HCT116 (cell line): ENCODE measurements around the gene EHMT1. TPM values are rescaled to one million over a fixed set of nuclear protein-coding genes. Genes with fewer than 3 reads are reported as not detected.

Experiments used
- ATAC-seq: fragments of 200-7000 bp; cut with Tn5 transposase; 2 replicates; pipeline ENCODE4 v1.9.1; 2020; ENCODE audit warnings: mild to moderate bottlenecking, moderate library complexity
- BruUV-seq: library from RNA; stranded (reverse); fragments of 400-500 nt; replicated peaks from 2 replicates; lab custom pipeline; 2021; lab: Mats Ljungman, UMichigan
- CTCF ChIA-PET: fragments of 300-600 bp; sonication (Branson Sonifier 250); formaldehyde crosslinking; loops from one replicate; lab custom pipeline; 2021; ENCODE audit warnings: antibody characterized with exemption; lab: Charles Lee
- POLR2A ChIA-PET: fragments of 300-600, 350-600 bp; sonication (Branson Sonifier 250); formaldehyde crosslinking; loops from one replicate; lab custom pipeline; 2021; ENCODE audit warnings: antibody characterized with exemption; lab: Charles Lee
- RAD21 ChIA-PET, 2 experiments: fragments of 300-600 bp; sonication (Branson Sonifier 250); formaldehyde crosslinking; loops; one replicate each; lab custom pipeline; 2023; ENCODE audit warnings: low total read pairs in 2 of 2; ENCODE audit not compliant: uncharacterized antibody in 2 of 2, unreplicated experiment in 2 of 2, low non-redundant PET in 1 of 2; lab: Charles Lee
- DNase-seq: peaks from one replicate; pipeline ENCODE4 v3.0.0-alpha.2; 2010; ENCODE audit warnings: low read depth, low spot score
- H2AFZ ChIP-seq: fragments of 200-600 bp; shearing (Covaris generic), sonication (generic); 2 replicates; pipeline ENCODE4 v1.6.1; 2017; ENCODE audit warnings: low read depth, mixed run types, mixed read lengths, antibody characterized with exemption, low read length; ENCODE audit not compliant: poor library complexity, severe bottlenecking
- H3K27ac ChIP-seq: 2 replicates; pipeline ENCODE4 v1.5.1; 2012; ENCODE audit warnings: low read depth, low read length
- H3K27me3 ChIP-seq: fragments of 200-600 bp; sonication (generic); 2 replicates; pipeline ENCODE4 v1.6.1; 2016; ENCODE audit warnings: mixed run types, low read length, mixed read lengths; ENCODE audit not compliant: insufficient read depth
- H3K36me3 ChIP-seq, 2 experiments: fragments of 200-500 bp in 1 of 2; fragments of 200-600 bp in 1 of 2; sonication (Bioruptor generic) in 1 of 2; sonication (generic) in 1 of 2; 2 replicates each; pipeline versions ENCODE4 v1.5.1 to v1.6.1; 2014 to 2016; ENCODE audit warnings: low read length in 2 of 2, inconsistent platforms in 1 of 2, mixed read lengths in 1 of 2, mixed run types in 1 of 2; ENCODE audit not compliant: insufficient read depth in 2 of 2, control insufficient read depth in 1 of 2
- H3K4me1 ChIP-seq, 2 experiments: fragments of 200-600 bp in 1 of 2; sonication (generic) in 1 of 2; 2 replicates each; pipeline versions ENCODE4 v1.5.1 to v1.6.1; 2012 to 2017; ENCODE audit warnings: low read length in 2 of 2, inconsistent platforms in 1 of 2, mild to moderate bottlenecking in 1 of 2, mixed read lengths in 1 of 2, mixed run types in 1 of 2, moderate library complexity in 1 of 2; ENCODE audit not compliant: insufficient read depth in 2 of 2, control insufficient read depth in 1 of 2
- H3K4me2 ChIP-seq: fragments of 200-600 bp; sonication (generic); 2 replicates; pipeline ENCODE4 v1.6.1; 2017; ENCODE audit warnings: mixed run types, low read length, mixed read lengths
- H3K4me3 ChIP-seq, 2 experiments: fragments of 200-600 bp in 1 of 2; sonication (generic) in 1 of 2; replicated peaks in 1 of 2; 2 replicates each; pipeline ENCODE4 v1.5.1; 2011 to 2016; ENCODE audit warnings: low read length in 2 of 2, control low read depth in 1 of 2, low read depth in 1 of 2, mild to moderate bottlenecking in 1 of 2, mixed read lengths in 1 of 2, mixed run types in 1 of 2
- H3K79me2 ChIP-seq: fragments of 200-600 bp; sonication (generic); 2 replicates; pipeline ENCODE4 v1.6.1; 2017; ENCODE audit warnings: mild to moderate bottlenecking, mixed run types, low read length, moderate library complexity, mixed read lengths; ENCODE audit not compliant: insufficient read depth
- H3K9ac ChIP-seq: fragments of 200-600 bp; sonication (generic); 2 replicates; pipeline ENCODE4 v1.6.1; 2016; ENCODE audit warnings: low read length, mixed read lengths
- H3K9me2 ChIP-seq: fragments of 200-600 bp; sonication (generic), shearing (Covaris generic); 2 replicates; pipeline ENCODE4 v1.6.1; 2017; ENCODE audit warnings: mixed run types, mild to moderate bottlenecking, moderate library complexity; ENCODE audit not compliant: insufficient read depth
- H3K9me3 ChIP-seq, 2 experiments: fragments of 200-500 bp in 1 of 2; fragments of 200-600 bp in 1 of 2; sonication (Bioruptor generic) in 1 of 2; sonication (generic) in 1 of 2; 2 replicates each; pipeline ENCODE4 v1.6.1; 2014 to 2017; ENCODE audit warnings: low read length in 2 of 2, mixed read lengths in 2 of 2, inconsistent platforms in 1 of 2, low read depth in 1 of 2, mild to moderate bottlenecking in 1 of 2, mixed run types in 1 of 2, moderate library complexity in 1 of 2; ENCODE audit not compliant: control insufficient read depth in 1 of 2, insufficient read depth in 1 of 2
- H4K20me1 ChIP-seq: fragments of 200-600 bp; sonication (generic), shearing (Covaris generic); 2 replicates; pipeline ENCODE4 v1.6.1; 2017; ENCODE audit warnings: mixed run types, mild to moderate bottlenecking, moderate library complexity; ENCODE audit not compliant: insufficient read depth
- ATF3 ChIP-seq: IDR thresholded peaks from 2 replicates; pipeline ENCODE4 v1.6.1; 2012
- CBX3 ChIP-seq: IDR thresholded peaks from 2 replicates; pipeline ENCODE4 v1.6.1; 2012; ENCODE audit warnings: low read depth
- CEBPB ChIP-seq: IDR thresholded peaks from 2 replicates; pipeline ENCODE4 v1.6.1; 2012; ENCODE audit warnings: low read depth
- EGR1 ChIP-seq: IDR thresholded peaks from 2 replicates; pipeline ENCODE4 v1.6.1; 2012; ENCODE audit warnings: low read depth
- ELF1 ChIP-seq: IDR thresholded peaks from 2 replicates; pipeline ENCODE4 v1.6.1; 2012; ENCODE audit warnings: low read depth, borderline replicate concordance
- FOSL1 ChIP-seq: IDR thresholded peaks from 2 replicates; pipeline ENCODE4 v1.6.1; 2012; ENCODE audit warnings: low read depth
- MAX ChIP-seq: IDR thresholded peaks from 2 replicates; pipeline ENCODE4 v1.6.1; 2012
- POLR2AphosphoS5 ChIP-seq: IDR thresholded peaks from 2 replicates; pipeline ENCODE4 v1.6.1; 2011; ENCODE audit warnings: mild to moderate bottlenecking, low read depth, low read length, moderate library complexity
- RAD21 ChIP-seq: IDR thresholded peaks from 2 replicates; pipeline ENCODE4 v1.6.1; 2012; ENCODE audit warnings: low read depth, mild to moderate bottlenecking
- REST ChIP-seq: IDR thresholded peaks from 2 replicates; pipeline ENCODE4 v1.6.1; 2012; ENCODE audit warnings: low read depth
- SIN3A ChIP-seq: IDR thresholded peaks from 2 replicates; pipeline ENCODE4 v1.6.1; 2012; ENCODE audit warnings: low read depth
- SP1 ChIP-seq: IDR thresholded peaks from 2 replicates; pipeline ENCODE4 v1.6.1; 2012; ENCODE audit warnings: low read depth
- SRF ChIP-seq: IDR thresholded peaks from 2 replicates; pipeline ENCODE4 v1.6.1; 2012; ENCODE audit warnings: low read depth
- TCF7L2 ChIP-seq: IDR thresholded peaks from 2 replicates; pipeline ENCODE4 v1.7.0; 2011; ENCODE audit warnings: borderline replicate concordance, inconsistent platforms; ENCODE audit not compliant: insufficient read depth, insufficient read length; ENCODE audit errors: extremely low read depth
- YY1 ChIP-seq: IDR thresholded peaks from 2 replicates; pipeline ENCODE4 v1.6.1; 2011; ENCODE audit warnings: low read length, low read depth, moderate library complexity, mild to moderate bottlenecking; ENCODE audit not compliant: insufficient replicate concordance; ENCODE audit errors: extremely low read depth
- ZFX ChIP-seq: fragments of 450-650 bp; IDR thresholded peaks from 2 replicates; pipeline ENCODE4 v1.6.1; 2017
- ZNF274 ChIP-seq: fragments of 200-500 bp; sonication (Bioruptor generic); IDR thresholded peaks from 2 replicates; pipeline ENCODE4 v1.6.1; 2014; ENCODE audit warnings: mild to moderate bottlenecking, low read depth, low read length, inconsistent platforms
- intact Hi-C: fragments of 100-400 bp; cut with micrococcal nuclease; formaldehyde crosslinking; loops from 2 replicates; pipeline ENCODE4 v1.10.0; 2022
- total RNA-seq: library from RNA; stranded (reverse); gene quantifications from one replicate; pipeline ENCODE4 v1.2.1, GENCODE V29; 2021; ENCODE audit not compliant: unreplicated experiment

The EHMT1 gene
- total RNA-seq, 1 experiment from 2014 or later: 86.1 TPM

GRCh38 chr9:137613259-137613658, 5.5 kb upstream of the EHMT1 start:
- ATAC-seq: no peak
- H3K9me3 ChIP-seq: no peaks in the 10 kb centered on the region
- intact Hi-C loops: loop anchor here (5.0 kb wide), 1 partner anchor 36 kb away; the partner anchor contains the start of gene DPH7
- H3K27me3 ChIP-seq: no peaks in the 10 kb centered on the region
- peak overlapping the region; percentile 100 for H3K4me2 ChIP-seq
- H3K4me3 ChIP-seq: peak overlapping the region; percentile 29 to 62
- no peak for TF ChIP-seq ZNF274
- no peak for TF ChIP-seq YY1
- no peak for TF ChIP-seq RAD21
- TF ChIP-seq SRF: no peak
- TF ChIP-seq POLR2AphosphoS5: no peak
- TF ChIP-seq EGR1: no peak
- TF ChIP-seq REST: no peak
- TF ChIP-seq ATF3: no peak
- no peak for TF ChIP-seq FOSL1
- no peak for TF ChIP-seq SIN3A
- no peak for TF ChIP-seq CBX3
- no peak for TF ChIP-seq ELF1
- no peak for TF ChIP-seq SP1
- TF ChIP-seq ZFX: no peak
- no peak for TF ChIP-seq MAX
- TF ChIP-seq TCF7L2: no peak
- TF ChIP-seq CEBPB: no peak
- ChIA-PET RAD21 (no interaction called here), CTCF (interaction anchor here (0.9 kb wide), 1 partner anchor 190 kb away, joined by 3 read pairs; the partner anchor contains the start of genes EXD3 and NOXA1), POLR2A (no interaction called here)
- H3K9me2 ChIP-seq: no peaks in the 10 kb centered on the region
- peaks cover 53% of the 10 kb centered on the region for H3K79me2 ChIP-seq
- H2AFZ ChIP-seq: no peak overlapping the region
- peak overlapping the region; percentile 92 for H3K9ac ChIP-seq
- H3K36me3 ChIP-seq: peaks cover 2 to 26% of the 10 kb centered on the region in 2 experiments; a peak in 2 of 4 replicates
- peak overlapping the region; percentile 99 for H3K27ac ChIP-seq
- BruUV-seq: no TSS peak
- no peak for DNase-seq
- H3K4me1 ChIP-seq: peaks cover 41 to 66% of the 10 kb centered on the region in 2 experiments
- H4K20me1 ChIP-seq: no peaks in the 10 kb centered on the region
